HepG2 (cell line): ENCODE results near the gene TBC1D1. TPM values are rescaled to one million over a fixed set of nuclear protein-coding genes. Genes with fewer than 3 reads are reported as not detected.
A peak's percentile ranks its signal among the peaks of the same experiment; 100 is the strongest.

Experiments used
- CREM ChIP-seq, 2 experiments: sonication (generic) in 1 of 2; formaldehyde crosslinking in 1 of 2; IDR thresholded peaks; 2 replicates each; pipeline versions ENCODE4 v1.4.0 to v1.6.1; 2016 to 2020; ENCODE audit warnings: antibody characterized with exemption in 1 of 2, mild to moderate bottlenecking in 1 of 2, missing genetic modification reagents in 1 of 2
- JUNB ChIP-seq: sonication (generic); formaldehyde crosslinking; IDR thresholded peaks from 2 replicates; pipeline ENCODE4 v1.8.0; 2022; ENCODE audit warnings: missing genetic modification reagents, mild to moderate bottlenecking, borderline replicate concordance
- KAT2B ChIP-seq: fragments of 150-350 bp; IDR thresholded peaks from 2 replicates; pipeline ENCODE4 v1.6.1; 2014; ENCODE audit warnings: low read depth, low read length, borderline replicate concordance
- NBN ChIP-seq: fragments of 450-650 bp; conservative IDR thresholded peaks from 2 replicates; pipeline ENCODE4 v1.6.1; 2017
- RBAK ChIP-seq: sonication (generic); formaldehyde crosslinking; IDR thresholded peaks from 2 replicates; pipeline ENCODE4 v1.5.1; 2020; ENCODE audit warnings: mild to moderate bottlenecking, missing genetic modification reagents
- SNAPC4 ChIP-seq: sonication (generic); formaldehyde crosslinking; IDR thresholded peaks from 2 replicates; pipeline ENCODE4 v1.4.0; 2020; ENCODE audit warnings: mild to moderate bottlenecking, missing genetic modification reagents
- SP5 ChIP-seq: IDR thresholded peaks from 2 replicates; pipeline ENCODE4 v1.6.1; 2016; ENCODE audit warnings: low read depth, borderline replicate concordance
- TBP ChIP-seq: sonication (generic); formaldehyde crosslinking; IDR thresholded peaks from 2 replicates; pipeline ENCODE4 v1.5.0; 2020; ENCODE audit warnings: missing genetic modification reagents
- ZNF124 ChIP-seq: sonication (generic); formaldehyde crosslinking; IDR thresholded peaks from 2 replicates; pipeline ENCODE4 v1.4.0; 2020; ENCODE audit warnings: missing genetic modification reagents
- ZNF143 ChIP-seq: sonication (generic); formaldehyde crosslinking; IDR thresholded peaks from 2 replicates; pipeline ENCODE4 v1.4.0; 2020; ENCODE audit warnings: missing genetic modification reagents
- ZNF180 ChIP-seq: sonication (generic); formaldehyde crosslinking; IDR thresholded peaks from 2 replicates; pipeline ENCODE4 v1.4.0; 2020; ENCODE audit warnings: low read depth, missing genetic modification reagents, borderline replicate concordance
- ZNF30 ChIP-seq: sonication (generic); formaldehyde crosslinking; IDR thresholded peaks from 2 replicates; pipeline ENCODE4 v1.5.0; 2020; ENCODE audit warnings: mild to moderate bottlenecking, missing genetic modification reagents
- ZNF496 ChIP-seq: sonication (generic); formaldehyde crosslinking; IDR thresholded peaks from 2 replicates; pipeline ENCODE4 v1.8.1; 2023; ENCODE audit warnings: mild to moderate bottlenecking, moderate library complexity, missing genetic modification reagents; ENCODE audit not compliant: insufficient replicate concordance
- ZNF576 ChIP-seq: sonication (generic); formaldehyde crosslinking; IDR thresholded peaks from 2 replicates; pipeline ENCODE4 v1.4.0; 2020; ENCODE audit warnings: mild to moderate bottlenecking, missing genetic modification reagents
- ZNF589 ChIP-seq: sonication (generic); formaldehyde crosslinking; conservative IDR thresholded peaks from 2 replicates; pipeline ENCODE4 v1.8.0; 2022; ENCODE audit warnings: mild to moderate bottlenecking, moderate library complexity, missing genetic modification reagents
- ZNF678 ChIP-seq: sonication (generic); formaldehyde crosslinking; IDR thresholded peaks from 2 replicates; pipeline ENCODE4 v1.4.0; 2020; ENCODE audit warnings: mild to moderate bottlenecking, missing genetic modification reagents
- ZNF772 ChIP-seq: sonication (generic); formaldehyde crosslinking; IDR thresholded peaks from 2 replicates; pipeline ENCODE4 v1.5.0; 2020; ENCODE audit warnings: mild to moderate bottlenecking, missing genetic modification reagents
- ZNF782 ChIP-seq: sonication (generic); formaldehyde crosslinking; IDR thresholded peaks from 2 replicates; pipeline ENCODE4 v1.4.0; 2020; ENCODE audit warnings: missing genetic modification reagents, mild to moderate bottlenecking, borderline replicate concordance
- ZNF788 ChIP-seq: sonication (generic); formaldehyde crosslinking; IDR thresholded peaks from 2 replicates; pipeline ENCODE4 v1.5.0; 2020; ENCODE audit warnings: mild to moderate bottlenecking, missing genetic modification reagents, borderline replicate concordance
- polyA plus RNA-seq, 8 experiments: library from polyadenylated mRNA; depleted of rRNA in 3 of 8; stranded (reverse) in 7 of 8; unstranded in 1 of 8; fragments of >200 nt; fragmentation: Illumina TruSeq in 4 of 8; extraction: Trizol in 4 of 8; gene quantifications; 2 replicates each; pipeline versions ENCODE4 v1.2.1 to v1.2.3, GENCODE V29; 2011 to 2016; ENCODE audit warnings: low read depth in 4 of 8, missing spikeins in 1 of 8, mixed read lengths in 1 of 8; ENCODE audit not compliant: insufficient read depth in 1 of 8
- total RNA-seq, 5 experiments: library from RNA; depleted of rRNA; stranded (reverse); fragments of >200 nt; fragmentation: Illumina TruSeq; extraction: Trizol; gene quantifications; 2 replicates each; pipeline ENCODE4 v1.2.3, GENCODE V29; 2016; ENCODE audit warnings: low read depth in 1 of 5
- TF ChIP-seq, protein P1 (sequence below): sonication (generic); formaldehyde crosslinking; IDR thresholded peaks from 2 replicates; pipeline ENCODE4 v1.4.0; 2020; ENCODE audit warnings: missing genetic modification reagents
- TF ChIP-seq, protein P2 (sequence below): sonication (generic); formaldehyde crosslinking; IDR thresholded peaks from 2 replicates; pipeline ENCODE4 v1.8.1; 2023; ENCODE audit warnings: mild to moderate bottlenecking, missing genetic modification reagents

The TBC1D1 gene
- total and polyA plus RNA-seq, 2 of the 13 experiments (the other 11 are each of a cell fraction or from before 2014, with no cell fraction given), result 37.3 to 62.8 TPM

DNA sequence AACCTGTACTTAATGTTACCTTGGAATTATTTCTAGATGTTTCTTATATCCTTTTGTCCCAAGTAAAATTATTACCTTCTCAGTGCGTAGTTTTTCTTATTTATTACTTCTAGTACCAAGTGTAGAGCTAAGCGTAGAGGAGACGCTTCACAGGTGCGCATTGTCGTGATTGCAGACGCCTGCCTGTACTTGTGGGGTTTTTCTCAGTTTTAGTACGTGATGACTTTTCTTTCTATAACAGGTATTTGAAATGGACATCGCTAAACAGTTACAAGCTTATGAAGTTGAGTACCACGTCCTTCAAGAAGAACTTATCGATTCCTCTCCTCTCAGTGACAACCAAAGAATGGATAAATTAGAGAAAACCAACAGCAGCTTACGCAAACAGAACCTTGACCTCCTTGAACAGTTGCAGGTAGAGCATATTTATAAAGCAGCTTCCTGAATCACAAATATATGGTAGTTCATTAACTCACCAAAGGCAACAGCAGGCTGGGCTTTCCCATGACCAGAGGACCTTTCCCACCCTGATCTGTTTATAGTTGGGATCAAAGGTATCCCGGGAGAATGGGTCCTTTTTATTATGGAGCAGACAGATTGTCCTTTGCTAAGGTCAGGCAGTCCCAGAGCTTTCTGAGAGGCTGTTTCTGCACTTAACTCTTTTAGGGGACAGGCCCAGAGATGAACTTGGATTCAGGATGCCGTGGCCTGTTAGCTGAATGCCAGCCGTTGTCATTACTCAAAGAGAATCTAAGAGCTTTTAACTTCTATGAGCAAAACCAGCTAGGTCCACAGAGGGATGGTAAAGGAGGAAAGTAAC, 242.2 kb downstream of the TBC1D1 start (continued):
- peak; percentile 54; the same call in 1 of the 2 replicates for TF ChIP-seq KAT2B
- peak; percentile 81; the same call in 1 of the 2 replicates for TF ChIP-seq JUNB
- no peak for TF ChIP-seq ZNF576 (CRISPR knock-in tag)
- peak; percentile 71; the same call in 1 of the 2 replicates for TF ChIP-seq ZNF788 (CRISPR knock-in tag)
- TF ChIP-seq SP5, result peak; percentile 99
- TF ChIP-seq, protein P1, sequence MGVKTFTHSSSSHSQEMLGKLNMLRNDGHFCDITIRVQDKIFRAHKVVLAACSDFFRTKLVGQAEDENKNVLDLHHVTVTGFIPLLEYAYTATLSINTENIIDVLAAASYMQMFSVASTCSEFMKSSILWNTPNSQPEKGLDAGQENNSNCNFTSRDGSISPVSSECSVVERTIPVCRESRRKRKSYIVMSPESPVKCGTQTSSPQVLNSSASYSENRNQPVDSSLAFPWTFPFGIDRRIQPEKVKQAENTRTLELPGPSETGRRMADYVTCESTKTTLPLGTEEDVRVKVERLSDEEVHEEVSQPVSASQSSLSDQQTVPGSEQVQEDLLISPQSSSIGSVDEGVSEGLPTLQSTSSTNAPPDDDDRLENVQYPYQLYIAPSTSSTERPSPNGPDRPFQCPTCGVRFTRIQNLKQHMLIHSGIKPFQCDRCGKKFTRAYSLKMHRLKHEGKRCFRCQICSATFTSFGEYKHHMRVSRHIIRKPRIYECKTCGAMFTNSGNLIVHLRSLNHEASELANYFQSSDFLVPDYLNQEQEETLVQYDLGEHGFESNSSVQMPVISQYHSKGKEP (CRISPR knock-in tag), result 0 out of 2 replicates have a peak, but pooled peaks have one; percentile 17
- TF ChIP-seq ZNF678 (CRISPR knock-in tag), result no peak
- no peak; the same call in 1 of the 2 replicates for TF ChIP-seq TBP
- TF ChIP-seq ZNF782, result no peak
- no peak for TF ChIP-seq NBN
- no peak for TF ChIP-seq ZNF180
- TF ChIP-seq ZNF124 (CRISPR knock-in tag), result peak; percentile 93; the same call in 1 of the 2 replicates
- no peak for TF ChIP-seq SNAPC4 (CRISPR knock-in tag)
- peak; percentile 81; the same call in 1 of the 2 replicates for TF ChIP-seq ZNF589 (CRISPR knock-in tag)
- no peak for TF ChIP-seq ZNF143
- TF ChIP-seq ZNF772 (CRISPR knock-in tag), result peak; percentile 81; the same call in 1 of the 2 replicates
- TF ChIP-seq ZNF496 (CRISPR knock-in tag), result no peak
- TF ChIP-seq ZNF30 (CRISPR knock-in tag), result no peak
- TF ChIP-seq, protein P2, sequence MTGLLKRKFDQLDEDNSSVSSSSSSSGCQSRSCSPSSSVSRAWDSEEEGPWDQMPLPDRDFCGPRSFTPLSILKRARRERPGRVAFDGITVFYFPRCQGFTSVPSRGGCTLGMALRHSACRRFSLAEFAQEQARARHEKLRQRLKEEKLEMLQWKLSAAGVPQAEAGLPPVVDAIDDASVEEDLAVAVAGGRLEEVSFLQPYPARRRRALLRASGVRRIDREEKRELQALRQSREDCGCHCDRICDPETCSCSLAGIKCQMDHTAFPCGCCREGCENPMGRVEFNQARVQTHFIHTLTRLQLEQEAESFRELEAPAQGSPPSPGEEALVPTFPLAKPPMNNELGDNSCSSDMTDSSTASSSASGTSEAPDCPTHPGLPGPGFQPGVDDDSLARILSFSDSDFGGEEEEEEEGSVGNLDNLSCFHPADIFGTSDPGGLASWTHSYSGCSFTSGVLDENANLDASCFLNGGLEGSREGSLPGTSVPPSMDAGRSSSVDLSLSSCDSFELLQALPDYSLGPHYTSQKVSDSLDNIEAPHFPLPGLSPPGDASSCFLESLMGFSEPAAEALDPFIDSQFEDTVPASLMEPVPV, result no peak
- TF ChIP-seq RBAK (CRISPR knock-in tag), result no peak
- peak; percentile 99 for TF ChIP-seq CREM (IDR thresholded peaks at IDR 0.05)
- no peak for TF ChIP-seq CREM (CRISPR knock-in tag; IDR thresholded peaks at IDR 0.05)
